Adrenal gland (tissue), 12 donors: ENCODE data around the gene NDUFAF2. TPM values are rescaled to one million over a fixed set of nuclear protein-coding genes. Genes with fewer than 3 reads are reported as not detected.

Experiments used
- DNase-seq, 7 donors: peaks; one replicate each; pipeline ENCODE4 v3.0.0-alpha.2; 2019 to 2020
- H3K27ac ChIP-seq, 5 donors: fragments of 200-600 bp; sonication (generic) in 4 of 5; 1 replicate in 3 of 5; 2 replicates in 2 of 5; pipeline versions ENCODE4 v1.5.1 to v1.8.0; 2016 to 2020; ENCODE audit warnings: mild to moderate bottlenecking in 1 of 5
- H3K27me3 ChIP-seq: fragments of 200-600 bp; 2 replicates; pipeline ENCODE4 v1.8.0; 2021
- H3K36me3 ChIP-seq, 2 donors: fragments of 200-600 bp; replicated peaks in 1 of 2; 1 replicate in 1 of 2; 2 replicates in 1 of 2; pipeline versions ENCODE4 v1.5.1 to v1.8.0; 2018 to 2022
- H3K4me1 ChIP-seq, 2 donors: fragments of 200-600 bp; replicated peaks in 1 of 2; 1 replicate in 1 of 2; 2 replicates in 1 of 2; pipeline versions ENCODE4 v1.5.1 to v1.8.0; 2018 to 2021
- H3K4me3 ChIP-seq, 4 donors: fragments of 200-600 bp; sonication (generic) in 3 of 4; one replicate each; pipeline ENCODE4 v1.5.1; 2016 to 2018
- H3K9me3 ChIP-seq, 3 donors: fragments of 200-600 bp; sonication (generic) in 1 of 3; replicated peaks in 1 of 3; 1 replicate in 2 of 3; 2 replicates in 1 of 3; pipeline versions ENCODE4 v1.5.1 to v1.8.0; 2016 to 2021
- POLR2A ChIP-seq, 2 donors: fragments of 450-650 bp; IDR thresholded peaks; one replicate each; pipeline ENCODE4 v1.6.1; 2017; ENCODE audit warnings: antibody characterized with exemption in 2 of 2, mild to moderate bottlenecking in 2 of 2, moderate library complexity in 1 of 2
- WGBS, 4 donors: extraction: QIAGEN DNeasy Blood & Tissue Kit in 2 of 4; methylation state at CpG; one replicate each; pipeline versions ENCODE4 v1.1.5 to v1.1.7; 2013 to 2017; 5-methylcytosine and 5-hydroxymethylcytosine counted together
- intact Hi-C, 2 donors: fragments of 100-400 bp; cut with DNase I; formaldehyde crosslinking; loops; one replicate each; pipeline versions ENCODE4 v1.14.1 to v1.15.0; 2022 to 2023
- polyA plus RNA-seq, 3 donors: library from polyadenylated mRNA; stranded (reverse); fragments of 200-250 nt in 2 of 3; fragments of 350-450 nt in 1 of 3; fragmentation: Illumina TruSeq in 1 of 3; extraction: RNeasy Lipid Tissue Mini Kit (QIAGEN cat#74804) in 1 of 3; gene quantifications; one replicate each; pipeline ENCODE4 v1.2.3, GENCODE V29; 2013 to 2014
- total RNA-seq, 9 donors: library from RNA; depleted of rRNA in 4 of 9; stranded (reverse); fragments of >200 nt in 4 of 9; fragments of 120-200 nt in 1 of 9; fragmentation: NEBNext Ultra II Directional in 1 of 9; extraction: Animal tissue kit (Norgen Biotek cat#: 25700) in 1 of 9; gene quantifications; one replicate each; pipeline versions ENCODE4 v1.1.0 to v1.2.4, GENCODE V29; 2013 to 2023
- TF ChIP-seq, protein P1 (sequence below), 6 experiments: fragments of 450-650 bp in 4 of 6; fragments of 200-600 bp in 2 of 6; sonication (generic) in 1 of 6; IDR thresholded peaks; 1 replicate in 5 of 6; 2 replicates in 1 of 6; pipeline versions ENCODE4 v1.5.1 to v1.8.0; 2016 to 2021; ENCODE audit warnings: antibody characterized with exemption in 6 of 6, mild to moderate bottlenecking in 2 of 6, moderate library complexity in 1 of 6
- donor health status: healthy with polysubstance abuse.
- donor health status: Bipolar disorder and iron deficiency.
- donor health status: DM: yes; HTN: yes; CAD: no.
- donor health status: DM: no; HTN: no; CAD: no.
- donor health status: DM: no; HTN: no; CAD: no.
- donor health status: DM: yes; HTN: yes; CAD: no.

Gene NDUFAF2
- total and polyA plus RNA-seq, 12 donors: 12.0 to 127 (median 31.2) TPM

DNA sequence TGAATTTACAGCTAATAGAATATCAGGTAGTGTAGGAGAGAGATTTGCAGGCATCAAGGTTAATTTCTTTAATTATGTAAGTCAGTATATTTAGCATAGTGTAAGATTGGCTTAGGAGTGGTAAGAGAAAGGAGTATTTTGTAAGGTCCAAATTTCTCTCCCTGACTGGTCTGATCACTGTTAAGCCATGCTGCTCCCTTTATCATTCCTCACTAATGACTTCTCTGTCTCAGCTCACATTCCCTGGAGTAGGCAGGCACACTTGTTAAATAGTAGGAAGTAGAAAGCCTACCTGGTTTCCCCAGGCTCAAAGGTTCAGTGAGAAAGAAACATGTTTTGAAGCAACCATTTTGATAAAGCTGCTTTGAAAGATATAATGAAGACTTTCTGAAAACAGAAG, 126.5 kb downstream of the NDUFAF2 start:
- no peak for DNase-seq
- TF ChIP-seq POLR2A (IDR thresholded peaks at IDR 0.05): no peak
- TF ChIP-seq, protein P1, sequence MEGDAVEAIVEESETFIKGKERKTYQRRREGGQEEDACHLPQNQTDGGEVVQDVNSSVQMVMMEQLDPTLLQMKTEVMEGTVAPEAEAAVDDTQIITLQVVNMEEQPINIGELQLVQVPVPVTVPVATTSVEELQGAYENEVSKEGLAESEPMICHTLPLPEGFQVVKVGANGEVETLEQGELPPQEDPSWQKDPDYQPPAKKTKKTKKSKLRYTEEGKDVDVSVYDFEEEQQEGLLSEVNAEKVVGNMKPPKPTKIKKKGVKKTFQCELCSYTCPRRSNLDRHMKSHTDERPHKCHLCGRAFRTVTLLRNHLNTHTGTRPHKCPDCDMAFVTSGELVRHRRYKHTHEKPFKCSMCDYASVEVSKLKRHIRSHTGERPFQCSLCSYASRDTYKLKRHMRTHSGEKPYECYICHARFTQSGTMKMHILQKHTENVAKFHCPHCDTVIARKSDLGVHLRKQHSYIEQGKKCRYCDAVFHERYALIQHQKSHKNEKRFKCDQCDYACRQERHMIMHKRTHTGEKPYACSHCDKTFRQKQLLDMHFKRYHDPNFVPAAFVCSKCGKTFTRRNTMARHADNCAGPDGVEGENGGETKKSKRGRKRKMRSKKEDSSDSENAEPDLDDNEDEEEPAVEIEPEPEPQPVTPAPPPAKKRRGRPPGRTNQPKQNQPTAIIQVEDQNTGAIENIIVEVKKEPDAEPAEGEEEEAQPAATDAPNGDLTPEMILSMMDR (IDR thresholded peaks at IDR 0.05): no peak
- Histone ChIP-seq H3K9me3 (no peaks in the 10 kb centered on the region), H3K27me3 (no peaks in the 10 kb centered on the region), H3K4me3 (no peak overlapping the region), H3K27ac (no peak overlapping the region), H3K4me1 (no peaks in the 10 kb centered on the region), H3K36me3 (no peaks in the 10 kb centered on the region)
- intact Hi-C loops: no loop called here

DNA sequence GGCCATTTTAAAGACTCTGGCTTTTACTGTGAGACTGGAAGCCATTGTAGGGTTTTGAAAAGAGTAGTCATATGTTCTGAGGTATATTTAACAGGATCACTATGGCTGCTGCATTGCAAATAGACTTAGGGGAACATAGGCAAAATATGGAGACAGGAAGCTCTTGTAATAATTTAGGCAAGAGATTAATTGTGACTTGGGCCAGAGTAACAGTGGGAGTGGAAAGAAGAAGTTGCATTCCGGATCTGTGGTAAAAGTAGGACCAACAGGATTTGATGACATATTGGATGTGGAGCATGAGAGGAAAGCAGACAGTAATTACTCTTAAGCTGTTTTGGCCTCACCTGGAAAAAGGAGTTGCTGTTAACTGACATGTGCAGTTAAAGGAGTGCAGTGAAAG, 131.6 kb downstream of the NDUFAF2 start:
- Histone ChIP-seq H3K9me3 (no peaks in the 10 kb centered on the region), H3K4me3 (no peak overlapping the region), H3K27ac (no peak overlapping the region), H3K27me3 (no peaks in the 10 kb centered on the region), H3K4me1 (no peaks in the 10 kb centered on the region), H3K36me3 (no peaks in the 10 kb centered on the region)
- no peak for DNase-seq
- 53 to 68% (median 68%) methylated on average over 1 of the region's 1 CpG for WGBS, 4 donors
- no peak for TF ChIP-seq POLR2A (IDR thresholded peaks at IDR 0.05)
- TF ChIP-seq, protein P1 (IDR thresholded peaks at IDR 0.05): no peak
- intact Hi-C loops: no loop called here

DNA sequence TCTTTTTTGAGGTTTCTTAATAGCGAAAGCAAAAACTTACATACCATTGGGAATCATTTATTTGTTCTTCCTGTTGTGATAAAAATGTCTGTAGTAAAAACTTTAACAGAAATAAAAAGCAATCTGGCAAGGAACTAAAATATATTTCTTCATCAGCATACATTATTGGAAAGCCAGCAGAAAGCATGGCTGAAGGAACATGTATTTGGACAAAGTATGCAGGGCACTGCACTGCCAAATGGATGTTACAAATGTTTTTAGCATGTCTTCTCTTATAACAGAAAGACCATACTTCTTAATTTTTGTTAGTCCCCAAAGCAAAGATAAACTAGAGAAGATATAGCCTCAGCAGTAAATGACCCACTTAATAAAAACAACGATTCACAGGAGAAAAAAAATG, 136.7 kb downstream of the NDUFAF2 start:
- no peak overlapping the region for H3K27ac ChIP-seq
- intact Hi-C loops: no loop called here
- H3K36me3 ChIP-seq: no peaks in the 10 kb centered on the region
- no peaks in the 10 kb centered on the region for H3K4me1 ChIP-seq
- no peak for DNase-seq
- WGBS, 4 donors: 62 to 69% (median 63%) methylated on average over 2 of the region's 2 CpGs
- no peak for TF ChIP-seq POLR2A (IDR thresholded peaks at IDR 0.05)
- TF ChIP-seq, protein P1 (IDR thresholded peaks at IDR 0.05): no peak
- H3K4me3 ChIP-seq: no peak overlapping the region
- H3K27me3 ChIP-seq: no peaks in the 10 kb centered on the region
- H3K9me3 ChIP-seq: no peaks in the 10 kb centered on the region

DNA sequence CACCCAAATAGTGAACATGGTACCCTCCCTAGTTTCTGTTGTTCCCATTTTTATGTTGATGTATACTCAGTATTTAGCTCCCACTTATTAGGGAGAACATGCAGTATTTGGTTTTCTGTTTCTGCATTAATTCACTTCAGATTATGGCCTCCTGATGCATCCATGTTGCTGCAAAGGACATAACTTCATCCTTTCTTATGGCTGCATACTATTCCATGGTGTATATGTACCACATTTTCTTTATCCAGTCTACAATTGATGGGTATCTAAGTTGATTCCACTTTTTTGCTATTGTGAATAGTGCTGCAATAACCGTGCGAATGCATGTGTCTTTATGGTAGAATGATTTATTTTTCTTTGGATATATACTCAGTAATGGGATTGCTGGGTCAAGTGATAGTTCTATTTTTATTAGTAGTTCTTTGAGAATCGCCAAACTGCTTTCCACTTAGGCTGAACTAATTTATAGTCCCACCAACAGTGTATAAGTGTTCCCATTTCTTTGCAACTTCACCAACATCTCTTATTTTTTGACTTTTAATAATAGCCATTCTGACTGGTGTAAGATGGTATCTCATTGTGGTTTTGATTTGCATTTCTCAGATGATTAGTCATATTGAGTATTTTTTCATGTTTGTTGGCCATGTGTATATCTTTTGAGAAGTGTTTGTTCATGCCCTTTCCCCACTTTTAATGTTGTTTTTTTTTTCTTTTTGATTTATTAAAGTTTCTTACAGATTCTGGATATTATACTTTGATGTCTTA, 137.7 kb downstream of the NDUFAF2 start:
- Histone ChIP-seq H3K27ac (no peak overlapping the region), H3K27me3 (no peaks in the 10 kb centered on the region), H3K4me3 (no peak overlapping the region), H3K4me1 (no peaks in the 10 kb centered on the region), H3K9me3 (no peaks in the 10 kb centered on the region), H3K36me3 (no peaks in the 10 kb centered on the region)
- WGBS, 4 donors: 97 to 99% (median 98%) methylated on average over 3 of the region's 3 CpGs
- no peak for TF ChIP-seq POLR2A (IDR thresholded peaks at IDR 0.05)
- TF ChIP-seq, protein P1 (IDR thresholded peaks at IDR 0.05): no peak
- no peak for DNase-seq
- intact Hi-C loops: no loop called here
